Subcutaneous abdominal adipose tissue (tissue), 5 donors: ENCODE data around the gene EDAR.

Source experiments
- H3K27ac ChIP-seq: one replicate; pipeline ENCODE4 v1.7.0; 2013; ENCODE audit warnings: low read depth, mild to moderate bottlenecking, inconsistent platforms, low read length, moderate library complexity
- H3K27me3 ChIP-seq, 5 donors: one replicate each; pipeline ENCODE4 v1.7.0; 2013; ENCODE audit warnings: low read length in 5 of 5, inconsistent platforms in 1 of 5; ENCODE audit not compliant: control insufficient read depth in 5 of 5, insufficient read depth in 4 of 5
- H3K36me3 ChIP-seq, 5 donors: one replicate each; pipeline ENCODE4 v1.7.0; 2013; ENCODE audit warnings: low read length in 5 of 5; ENCODE audit not compliant: control insufficient read depth in 5 of 5, insufficient read depth in 5 of 5
- H3K4me1 ChIP-seq, 5 donors: one replicate each; pipeline ENCODE4 v1.7.0; 2013; ENCODE audit warnings: low read length in 5 of 5, mild to moderate bottlenecking in 3 of 5, moderate library complexity in 1 of 5; ENCODE audit not compliant: control insufficient read depth in 5 of 5, insufficient read depth in 5 of 5
- H3K4me3 ChIP-seq, 5 donors: one replicate each; pipeline ENCODE4 v1.7.0; 2013; ENCODE audit warnings: low read length in 5 of 5, low read depth in 1 of 5
- H3K9ac ChIP-seq, 5 donors: one replicate each; pipeline ENCODE4 v1.7.0; 2013; ENCODE audit warnings: low read length in 5 of 5, mild to moderate bottlenecking in 4 of 5, moderate library complexity in 3 of 5
- H3K9me3 ChIP-seq, 5 donors: one replicate each; pipeline ENCODE4 v1.7.0; 2013; ENCODE audit warnings: low read length in 5 of 5; ENCODE audit not compliant: control insufficient read depth in 5 of 5
- donor health status: healthy.
- donor health status: healthy.
- donor health status: healthy.
- donor health status: healthy.
- donor health status: healthy.

Gene EDAR

GRCh38 chr2:108988796-108989713 is at the start of gene EDAR:
Gene EDAR (minus strand): TSS chr2:108989220. CDS start chr2:108931014, 58,206 bp downstream.
- Histone ChIP-seq H3K4me3 (no peak within 1 kb of the TSS), H3K9me3 (no peaks in the 10 kb centered on the region), H3K4me1 (peaks cover 0 to 12% (median 9%) of the 10 kb centered on the region in 5 donors), H3K36me3 (no peaks in the 10 kb centered on the region), H3K27me3 (peaks cover 12 to 23% (median 16%) of the 10 kb centered on the region in 5 donors), H3K27ac (no peak within 1 kb of the TSS), H3K9ac (no peak within 1 kb of the TSS)

DNA sequence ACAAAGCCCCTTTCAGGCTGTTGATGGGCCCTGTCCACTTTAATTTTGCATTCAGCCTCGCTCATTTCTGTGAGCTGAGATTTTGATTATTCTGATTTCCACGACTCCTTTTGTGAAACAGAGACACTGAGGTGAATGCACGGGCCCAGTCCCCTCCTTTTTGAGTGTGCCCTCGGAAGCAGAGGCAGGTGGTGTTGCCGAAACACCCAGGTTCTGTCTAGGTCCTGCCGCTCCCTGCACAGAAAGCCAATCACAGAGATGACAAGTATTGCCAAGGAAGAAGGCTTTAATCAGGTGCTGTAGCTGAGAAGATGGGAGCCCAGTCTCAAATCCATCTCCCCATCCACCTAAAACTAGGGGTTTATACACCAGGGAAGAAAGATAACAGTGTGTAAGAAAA is 44.2 kb upstream of the EDAR start:
- Histone ChIP-seq H3K27ac (no peak overlapping the region), H3K36me3 (no peaks in the 10 kb centered on the region), H3K9me3 (no peaks in the 10 kb centered on the region), H3K9ac (no peak overlapping the region), H3K4me3 (no peak overlapping the region), H3K4me1 (peaks cover 0 to 13% (median 12%) of the 10 kb centered on the region in 5 donors), H3K27me3 (peaks cover 0 to 3% (median 0%) of the 10 kb centered on the region in 5 donors)

DNA sequence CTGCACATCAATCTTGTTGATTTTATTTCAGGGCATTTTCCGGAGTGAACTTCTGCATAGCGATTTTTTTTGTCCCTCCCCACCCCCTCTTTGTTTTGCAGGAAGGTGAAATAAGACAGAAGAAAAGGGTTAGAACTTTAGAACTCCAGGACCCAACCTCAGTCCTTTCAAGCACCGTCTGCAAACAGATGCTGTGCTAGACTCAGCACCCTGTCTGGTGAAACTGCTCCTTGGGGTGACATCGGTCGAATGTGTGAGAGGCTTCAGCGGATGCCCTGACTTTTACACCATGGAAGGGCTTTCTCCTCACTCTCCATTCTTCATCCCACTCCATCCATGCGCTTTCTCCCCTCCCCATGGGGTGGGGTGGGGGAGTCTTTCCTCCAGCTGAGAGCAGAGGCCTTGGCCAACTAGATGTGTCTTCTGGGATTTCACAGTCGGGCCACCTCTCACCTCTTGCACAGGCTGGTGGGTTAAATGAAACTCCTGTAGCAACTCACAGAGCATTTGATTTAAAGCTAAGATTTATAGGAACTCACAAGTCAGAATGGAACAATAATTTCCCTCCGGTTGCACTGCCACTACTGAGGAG is 43.3 kb upstream of the EDAR start:
- H3K4me3 ChIP-seq: peak overlapping the region; percentile 50 to 71 (median 65)
- no peaks in the 10 kb centered on the region for H3K36me3 ChIP-seq
- peak overlapping the region in 2 of 5 donors; percentile 48 to 51 for H3K9ac ChIP-seq
- H3K4me1 ChIP-seq: peaks cover 0 to 13% (median 12%) of the 10 kb centered on the region in 5 donors
- no peak overlapping the region for H3K27ac ChIP-seq
- peaks cover 0 to 3% (median 0%) of the 10 kb centered on the region in 5 donors for H3K27me3 ChIP-seq
- no peaks in the 10 kb centered on the region for H3K9me3 ChIP-seq

DNA sequence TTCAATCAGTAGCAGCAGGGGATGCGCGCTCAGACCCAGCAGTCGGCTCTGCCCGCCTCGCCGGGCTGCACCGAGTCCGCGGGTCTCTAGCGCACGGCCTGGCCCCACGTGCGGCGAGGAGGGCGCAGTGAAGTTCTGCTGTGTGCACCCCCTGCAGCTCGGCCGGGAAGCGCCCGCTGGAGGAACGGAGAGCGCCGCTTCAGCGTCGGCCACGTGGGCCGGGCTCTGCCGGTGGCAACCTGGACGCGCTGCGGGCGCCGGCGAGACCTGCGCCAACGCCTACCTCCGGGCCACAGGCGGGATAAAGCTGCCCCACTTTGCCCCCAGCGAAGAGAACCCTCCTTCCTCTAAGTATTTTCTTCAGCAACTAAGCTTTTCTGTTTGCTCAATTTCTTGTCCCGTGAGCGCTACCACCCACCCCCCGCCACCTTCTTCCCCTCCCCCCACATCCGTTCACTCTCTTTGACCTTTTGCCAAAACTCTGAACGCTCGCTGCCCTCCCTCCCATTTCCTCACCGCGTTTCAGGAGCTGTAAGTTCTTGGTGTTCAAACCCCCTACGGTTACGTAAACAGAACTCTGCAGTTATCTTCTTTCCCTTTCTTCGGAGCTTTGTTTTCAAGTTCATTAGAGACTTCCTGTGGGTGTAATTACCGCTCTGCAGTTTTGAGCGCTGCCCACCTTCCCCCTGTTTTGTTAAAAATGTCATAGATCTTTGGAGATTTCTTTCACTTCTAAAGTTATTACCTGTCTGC is 42.6 kb upstream of the EDAR start:
- Histone ChIP-seq H3K4me3 (peak overlapping the region; percentile 50 to 71 (median 65)), H3K27me3 (peaks cover 0 to 3% (median 0%) of the 10 kb centered on the region in 5 donors), H3K9me3 (no peaks in the 10 kb centered on the region), H3K9ac (peak overlapping the region in 3 of 5 donors; percentile 48 to 58 (median 51)), H3K4me1 (peaks cover 0 to 13% (median 12%) of the 10 kb centered on the region in 5 donors), H3K36me3 (no peaks in the 10 kb centered on the region), H3K27ac (no peak overlapping the region)

GRCh38 chr2:109030870-109031475 is 42.0 kb upstream of the EDAR start:
- H3K27ac ChIP-seq: no peak overlapping the region
- peaks cover 0 to 13% (median 12%) of the 10 kb centered on the region in 5 donors for H3K4me1 ChIP-seq
- no peaks in the 10 kb centered on the region for H3K36me3 ChIP-seq
- no peaks in the 10 kb centered on the region for H3K9me3 ChIP-seq
- peaks cover 0 to 3% (median 0%) of the 10 kb centered on the region in 5 donors for H3K27me3 ChIP-seq
- H3K4me3 ChIP-seq: peak overlapping the region in 4 of 5 donors; percentile 50 to 71 (median 63)
- H3K9ac ChIP-seq: peak overlapping the region in 2 of 5 donors; percentile 21 to 58

- no peaks in the 10 kb centered on the region for H3K9me3 ChIP-seq
- H3K4me3 ChIP-seq: no peak overlapping the region
- H3K9ac ChIP-seq: no peak overlapping the region
- no peaks in the 10 kb centered on the region for H3K36me3 ChIP-seq
- H3K4me1 ChIP-seq: peaks cover 0 to 13% (median 12%) of the 10 kb centered on the region in 5 donors
- H3K27me3 ChIP-seq: peaks cover 0 to 3% (median 0%) of the 10 kb centered on the region in 5 donors
- H3K27ac ChIP-seq: no peak overlapping the region
Measured at GRCh38 chr2:109029490-109030201, 40.6 kb upstream of the EDAR start.

- Histone ChIP-seq H3K9ac (no peak overlapping the region), H3K27me3 (peaks cover 0 to 3% (median 0%) of the 10 kb centered on the region in 5 donors), H3K36me3 (no peaks in the 10 kb centered on the region), H3K4me3 (no peak overlapping the region), H3K27ac (no peak overlapping the region), H3K4me1 (peaks cover 0 to 13% (median 12%) of the 10 kb centered on the region in 5 donors), H3K9me3 (no peaks in the 10 kb centered on the region)
Measured at GRCh38 chr2:109028738-109029489, 39.9 kb upstream of the EDAR start.

DNA sequence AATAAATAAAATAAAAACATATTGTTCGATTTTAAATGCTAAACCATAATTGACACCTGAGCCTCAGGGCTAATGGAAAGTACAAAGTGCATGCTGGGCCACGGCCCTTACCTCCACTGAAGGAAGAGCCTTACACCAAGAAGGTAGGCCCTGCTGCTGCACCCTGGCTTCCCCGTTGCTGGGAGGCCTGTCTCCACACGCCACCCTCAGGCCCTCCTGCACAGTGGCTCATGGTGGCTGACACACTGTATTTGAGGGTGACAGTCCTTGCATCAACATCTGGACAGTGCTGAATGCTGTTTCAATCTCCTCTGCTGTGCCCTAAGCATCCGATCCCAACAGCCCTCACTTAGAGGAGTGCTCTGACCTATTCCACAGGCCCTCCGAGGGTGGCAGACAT is 39.3 kb upstream of the EDAR start:
- peaks cover 0 to 3% (median 0%) of the 10 kb centered on the region in 5 donors for H3K27me3 ChIP-seq
- H3K27ac ChIP-seq: no peak overlapping the region
- no peaks in the 10 kb centered on the region for H3K36me3 ChIP-seq
- no peak overlapping the region for H3K9ac ChIP-seq
- H3K4me1 ChIP-seq: peaks cover 0 to 13% (median 12%) of the 10 kb centered on the region in 5 donors
- H3K4me3 ChIP-seq: no peak overlapping the region
- H3K9me3 ChIP-seq: no peaks in the 10 kb centered on the region
